ENCODE results near the gene RNF167.

Gene RNF167

DNA sequence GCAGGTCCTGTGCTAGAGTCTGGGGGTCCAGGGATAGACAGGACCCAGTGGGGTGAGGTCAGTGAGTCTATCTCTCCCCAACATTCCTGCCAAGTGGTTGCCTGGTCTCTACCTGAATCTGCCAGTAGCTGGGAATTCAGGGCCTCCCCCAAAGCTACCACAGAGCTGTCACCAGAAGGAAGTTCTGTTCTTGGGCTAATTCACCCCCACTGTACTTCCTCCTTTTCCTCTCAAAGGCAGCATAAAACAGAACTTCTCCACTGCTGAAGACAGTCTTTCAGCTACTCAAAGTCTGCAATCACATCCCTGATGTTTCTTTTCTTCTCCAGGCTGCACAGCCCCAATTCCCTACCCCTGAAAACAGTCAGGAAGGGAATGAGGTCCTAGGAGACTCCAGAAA, 38.7 kb downstream of the RNF167 start:
- no peak for DNase-seq (ENCODE audit: low read depth, low spot score)

GRCh38 chr17:4980644-4981216, 40.7 kb downstream of the RNF167 start:
- no peak for DNase-seq (ENCODE audit: low read depth, low spot score)

GRCh38 chr17:4982305-4982704, 42.2 kb downstream of the RNF167 start:
- no peak for DNase-seq (ENCODE audit: low read depth, low spot score)

GRCh38 chr17:4986403-4986802, 46.3 kb downstream of the RNF167 start:
- DNase-seq (ENCODE audit: low read depth, low spot score) = no peak

- no peak for DNase-seq (ENCODE audit: low read depth, low spot score)
Measured at GRCh38 chr17:4986951-4987766, 47.1 kb downstream of the RNF167 start, which contains the start of gene CAMTA2. Gene CAMTA2 (minus strand): TSS chr17:4987675. CDS start chr17:4986222, 1,453 bp downstream.

DNA sequence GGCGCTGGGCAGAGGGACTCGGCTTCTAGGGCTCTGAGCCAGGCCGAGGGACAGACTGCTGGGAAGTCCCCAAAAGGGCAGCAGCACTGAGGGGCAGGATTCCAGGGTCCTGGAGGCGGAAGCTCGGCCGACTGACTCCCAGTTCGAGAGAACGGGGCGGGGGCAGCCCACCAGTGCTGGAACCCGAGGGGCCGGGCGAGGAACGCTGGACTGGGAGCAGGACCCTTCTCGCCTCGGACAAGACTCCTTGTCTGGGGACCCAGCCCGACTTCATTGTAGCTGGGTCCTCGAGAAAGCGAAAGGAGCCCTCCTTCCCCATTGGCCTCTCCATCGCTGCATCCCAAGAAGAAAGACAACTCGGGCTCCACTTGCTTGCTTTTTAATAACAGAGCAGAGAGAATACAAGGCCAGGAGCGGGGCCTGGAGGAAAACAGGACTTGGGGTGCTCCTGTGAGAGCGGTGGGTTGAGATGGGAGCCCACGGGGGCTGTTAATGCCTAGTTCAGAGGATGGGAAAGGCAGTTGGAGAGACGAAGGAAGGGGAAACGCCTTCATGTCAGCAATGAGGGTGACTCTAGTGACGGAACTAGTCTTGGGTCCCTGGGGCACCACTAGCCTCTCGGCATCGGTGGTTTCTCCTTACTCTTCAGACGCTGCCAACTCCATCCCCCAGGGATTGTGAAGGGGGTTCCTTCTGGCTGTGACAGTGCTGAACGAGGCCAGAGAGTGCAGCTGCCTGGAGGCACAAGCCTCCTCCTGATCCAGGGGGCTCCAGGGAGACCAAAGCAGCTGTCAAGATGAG, 47.9 kb downstream of the RNF167 start:
- no peak for DNase-seq (ENCODE audit: low read depth, low spot score)

- no peak for DNase-seq (ENCODE audit: low read depth, low spot score)
Measured at GRCh38 chr17:4994081-4994595, 54.1 kb downstream of the RNF167 start.
